HG02571 (cell line): ENCODE measurements around the gene ZDHHC14.

Source experiments
- ATAC-seq: cut with Tn5 transposase; IDR thresholded peaks from one replicate; pipeline ENCODE4 v1.9.1; 2021; ENCODE audit warnings: mild to moderate bottlenecking, moderate library complexity; ENCODE audit not compliant: unreplicated experiment

The ZDHHC14 gene

DNA sequence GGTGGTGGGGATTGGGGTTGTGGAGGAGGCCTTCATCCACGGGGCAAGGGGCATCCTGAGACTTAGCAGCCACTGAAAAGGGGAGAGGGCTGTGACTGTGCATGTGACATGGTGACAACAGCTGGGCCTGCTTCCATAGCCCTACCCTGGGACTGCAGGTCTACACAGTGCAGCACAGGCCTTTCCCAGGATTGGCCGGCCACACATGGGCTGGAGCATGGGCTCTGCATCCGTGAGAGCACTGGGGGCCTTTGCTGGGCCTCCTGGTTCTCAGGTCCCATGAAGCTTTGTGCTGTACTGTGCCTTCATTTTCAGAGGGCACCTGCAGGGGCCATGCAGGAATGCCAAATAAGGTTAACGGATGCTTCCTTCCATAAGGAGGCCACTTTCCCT, 56.0 kb downstream of the ZDHHC14 start:
- no peak for ATAC-seq

GRCh38 chr6:157438611-157439111, 57.7 kb downstream of the ZDHHC14 start:
- ATAC-seq: no peak

DNA sequence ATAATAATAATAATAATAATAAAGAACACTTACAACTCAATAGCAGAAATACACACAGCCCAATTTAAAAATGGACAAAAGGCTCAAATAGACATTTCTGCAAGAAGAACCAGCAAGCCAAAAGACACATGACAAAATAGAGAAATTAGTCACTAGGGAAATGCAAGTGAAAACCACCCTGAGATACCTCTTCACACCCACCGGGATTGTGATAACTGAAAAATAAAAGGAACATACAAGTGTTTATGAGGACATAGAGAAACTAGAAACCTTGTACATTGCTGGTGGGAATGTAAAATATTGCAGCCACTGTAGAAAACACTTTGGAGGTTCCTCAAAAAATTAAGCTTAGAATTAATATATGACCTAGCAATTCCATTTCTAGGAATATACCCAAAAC, 59.2 kb downstream of the ZDHHC14 start:
- ATAC-seq: no peak

- no peak for ATAC-seq
Measured at GRCh38 chr6:157442291-157442690, 61.3 kb downstream of the ZDHHC14 start.

- ATAC-seq: peak; percentile 87
Measured at GRCh38 chr6:157443066-157443800, 62.2 kb downstream of the ZDHHC14 start.

- ATAC-seq: no peak
Measured at GRCh38 chr6:157445277-157446009, 64.5 kb downstream of the ZDHHC14 start.

DNA sequence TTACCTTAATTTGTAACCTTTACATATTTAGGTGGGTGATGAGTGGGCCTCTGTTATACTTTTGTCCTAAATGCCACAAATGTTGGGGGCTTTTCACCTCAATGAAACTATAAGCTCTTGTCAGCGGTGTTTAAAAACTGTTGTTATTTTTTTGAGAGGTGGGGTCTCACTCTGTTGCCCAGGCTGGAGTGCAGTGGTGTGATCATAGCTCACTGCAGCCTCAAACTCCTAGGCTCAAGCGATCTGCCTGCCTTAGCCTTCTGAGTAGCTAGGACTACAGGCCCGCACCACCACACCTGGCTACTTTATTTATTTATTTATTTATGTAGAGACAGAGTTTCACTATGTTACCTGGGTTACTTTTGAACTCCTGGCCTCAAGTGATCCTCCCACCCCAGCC, 66.7 kb downstream of the ZDHHC14 start:
- no peak for ATAC-seq

DNA sequence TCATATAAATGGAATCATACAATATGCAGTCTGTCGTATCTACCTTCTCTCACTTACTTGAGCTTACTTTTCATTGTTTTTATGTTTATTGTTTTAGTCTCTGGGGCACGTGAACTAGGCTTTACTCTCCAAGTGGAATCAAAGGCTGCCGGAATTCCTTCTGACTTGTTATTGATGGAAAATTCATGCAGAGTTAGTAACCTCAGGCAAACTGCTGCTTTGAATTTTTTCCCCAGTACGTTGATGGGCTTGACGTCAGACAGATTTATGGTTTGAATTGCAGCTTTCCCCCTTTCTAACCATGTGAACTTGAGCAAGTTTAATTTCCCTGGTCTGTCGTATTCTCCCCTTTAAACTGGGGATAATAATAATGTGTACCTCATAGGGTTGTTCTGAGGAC, 68.6 kb downstream of the ZDHHC14 start:
- ATAC-seq: no peak

DNA sequence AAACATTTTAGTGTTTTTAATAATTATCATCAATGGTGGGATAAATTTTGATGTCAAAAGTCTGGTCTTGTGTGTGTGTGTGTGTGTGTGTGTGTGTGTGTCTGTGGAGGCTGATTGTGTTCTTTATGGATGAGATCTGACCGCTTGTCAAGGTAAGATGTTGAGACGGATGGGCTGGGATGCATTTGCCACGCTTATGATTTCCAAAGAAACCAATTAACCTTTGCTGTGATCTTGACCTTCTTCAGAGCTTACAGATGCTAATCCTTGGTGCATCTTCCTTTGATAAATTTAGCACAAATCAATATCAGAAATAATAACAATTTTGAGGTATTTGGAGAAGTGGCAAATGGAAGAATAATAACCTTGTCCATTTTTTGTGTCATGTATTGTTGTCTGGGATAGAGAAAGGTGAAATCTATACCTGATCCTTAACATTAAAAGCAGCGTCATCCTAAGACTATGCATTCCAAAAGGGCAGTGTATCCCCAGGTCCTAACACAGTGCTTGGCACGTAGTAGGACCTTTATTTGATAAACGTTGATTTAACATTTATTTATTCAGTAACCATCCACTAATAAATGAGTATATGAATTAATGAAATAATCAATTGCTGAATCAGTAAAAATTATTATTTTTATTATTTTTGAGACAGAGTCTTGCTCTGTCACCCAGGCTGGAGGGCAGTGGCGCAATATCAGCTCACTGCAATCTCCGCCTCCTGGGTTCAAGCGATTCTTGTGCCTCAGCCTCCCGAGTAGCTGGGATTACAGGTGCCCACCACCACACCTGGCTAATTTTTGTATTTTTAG, 70.1 kb downstream of the ZDHHC14 start:
- no peak for ATAC-seq

GRCh38 chr6:157452096-157452495, 71.1 kb downstream of the ZDHHC14 start:
- ATAC-seq: no peak

- ATAC-seq: no peak
Measured at GRCh38 chr6:157453131-157453530, 72.1 kb downstream of the ZDHHC14 start.

- ATAC-seq: no peak
Measured at GRCh38 chr6:157453978-157454377, 73.0 kb downstream of the ZDHHC14 start.

- ATAC-seq: no peak
Measured at GRCh38 chr6:157454762-157455714, 74.0 kb downstream of the ZDHHC14 start.

- ATAC-seq: no peak
Measured at GRCh38 chr6:157455731-157456523, 74.9 kb downstream of the ZDHHC14 start.

DNA sequence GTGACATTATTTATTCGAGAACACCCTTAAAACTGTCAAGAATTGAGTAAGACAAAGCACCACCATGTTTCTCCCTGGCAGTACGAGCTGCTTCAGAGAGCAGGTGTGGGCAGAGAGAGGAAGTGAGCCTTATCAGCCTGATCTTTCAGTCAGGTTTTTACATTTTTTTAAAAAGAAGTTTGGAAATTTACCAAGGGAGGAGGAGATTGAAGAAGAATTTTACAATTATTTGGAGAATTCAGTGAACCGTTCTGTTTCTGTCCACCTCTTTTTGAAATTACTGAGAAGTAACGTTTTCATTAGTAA, 75.5 kb downstream of the ZDHHC14 start:
- peak; percentile 47 for ATAC-seq

GRCh38 chr6:157457787-157458186, 76.8 kb downstream of the ZDHHC14 start:
- ATAC-seq: no peak

DNA sequence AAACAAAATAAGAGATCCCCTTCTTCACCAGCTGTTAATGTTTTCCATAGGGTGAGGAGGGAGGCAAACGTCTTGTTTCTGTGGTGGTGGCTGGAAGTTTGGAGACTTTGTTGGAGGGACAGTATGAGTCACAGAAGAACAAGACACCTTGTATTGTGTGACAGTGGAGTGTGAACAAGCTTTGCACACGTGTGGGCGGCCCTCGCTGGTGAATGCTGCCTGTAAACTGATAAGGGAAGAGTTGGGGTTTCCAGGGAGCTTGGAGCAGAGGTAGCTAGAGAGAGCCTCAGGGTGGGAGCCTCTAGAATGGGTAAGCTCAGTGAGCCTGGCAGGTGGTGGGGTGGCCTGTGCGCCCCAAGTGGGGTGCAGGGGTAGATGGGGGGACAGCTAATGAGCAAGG, 78.3 kb downstream of the ZDHHC14 start:
- ATAC-seq: no peak

DNA sequence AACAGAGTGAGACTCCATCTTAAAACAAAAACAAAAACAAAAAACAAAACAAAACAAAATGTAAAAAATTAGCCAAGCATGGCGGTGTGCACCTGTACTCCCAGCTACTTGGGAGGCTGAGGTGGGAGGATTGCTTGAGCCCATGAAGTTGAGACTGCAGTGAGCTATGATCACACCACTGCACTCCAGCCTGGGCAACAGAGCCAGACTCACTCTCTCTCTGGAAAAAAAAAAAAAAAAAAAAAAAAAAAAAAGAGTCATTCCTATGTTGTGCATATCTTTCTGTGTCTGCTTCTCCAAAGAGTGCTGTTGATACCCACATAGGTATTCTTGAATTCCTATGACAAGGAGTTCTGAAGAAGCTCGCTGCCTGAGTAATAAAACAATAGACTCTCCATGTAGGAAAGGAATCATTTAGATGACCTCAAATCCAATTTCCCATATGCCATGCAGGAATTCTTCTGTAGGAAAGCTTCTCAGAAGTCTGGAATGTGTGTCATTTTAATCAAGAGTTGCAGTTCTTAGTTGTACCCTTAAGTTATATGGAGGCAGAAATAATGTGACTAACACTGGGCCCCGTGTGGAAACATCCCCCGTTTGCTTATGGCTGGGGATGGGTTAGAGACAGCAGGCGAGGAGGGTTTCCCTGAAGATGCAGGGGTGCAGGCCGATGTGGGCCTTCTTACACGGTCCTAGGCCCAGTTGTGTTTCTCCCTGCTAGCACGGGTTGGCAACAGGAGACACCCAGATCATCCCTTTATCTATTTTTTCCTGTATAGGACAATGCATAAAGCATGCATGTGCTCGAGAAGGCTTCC, 79.4 kb downstream of the ZDHHC14 start:
- peak; percentile 9 for ATAC-seq
